Neutrophil (primary cell): ENCODE results near the gene ATP2B3.

Experiments used
- H3K27ac ChIP-seq: fragments of 200-600 bp; sonication (generic); 2 replicates; pipeline ENCODE4 v1.5.1; 2016; ENCODE audit warnings: mild to moderate bottlenecking, moderate library complexity
- H3K27me3 ChIP-seq: fragments of 200-600 bp; sonication (generic); 2 replicates; pipeline ENCODE4 v1.6.0; 2016; ENCODE audit warnings: mild to moderate bottlenecking
- H3K36me3 ChIP-seq: fragments of 200-600 bp; sonication (generic); 2 replicates; pipeline ENCODE4 v1.5.1; 2017
- H3K4me1 ChIP-seq, 2 experiments: fragments of 200-600 bp in 1 of 2; sonication (generic) in 1 of 2; 1 replicate in 1 of 2; 2 replicates in 1 of 2; pipeline versions ENCODE4 v1.5.1 to v1.6.1; 2013 to 2016; ENCODE audit warnings: low read depth in 1 of 2, low read length in 1 of 2, mild to moderate bottlenecking in 1 of 2, moderate library complexity in 1 of 2; ENCODE audit not compliant: control insufficient read depth in 1 of 2, insufficient read depth in 1 of 2
- H3K4me3 ChIP-seq, 2 experiments: fragments of 200-600 bp in 1 of 2; sonication (generic) in 1 of 2; 1 replicate in 1 of 2; 2 replicates in 1 of 2; pipeline ENCODE4 v1.5.1; 2013 to 2016; ENCODE audit warnings: low read depth in 1 of 2, low read length in 1 of 2, mild to moderate bottlenecking in 1 of 2, moderate library complexity in 1 of 2
- H3K9me3 ChIP-seq: fragments of 200-600 bp; sonication (generic); 2 replicates; pipeline ENCODE4 v1.5.1; 2016
- TF ChIP-seq, protein P1 (sequence below): fragments of 200-600 bp; sonication (generic); IDR thresholded peaks from 2 replicates; pipeline ENCODE4 v1.5.1; 2016; ENCODE audit warnings: antibody characterized with exemption

Gene ATP2B3

DNA sequence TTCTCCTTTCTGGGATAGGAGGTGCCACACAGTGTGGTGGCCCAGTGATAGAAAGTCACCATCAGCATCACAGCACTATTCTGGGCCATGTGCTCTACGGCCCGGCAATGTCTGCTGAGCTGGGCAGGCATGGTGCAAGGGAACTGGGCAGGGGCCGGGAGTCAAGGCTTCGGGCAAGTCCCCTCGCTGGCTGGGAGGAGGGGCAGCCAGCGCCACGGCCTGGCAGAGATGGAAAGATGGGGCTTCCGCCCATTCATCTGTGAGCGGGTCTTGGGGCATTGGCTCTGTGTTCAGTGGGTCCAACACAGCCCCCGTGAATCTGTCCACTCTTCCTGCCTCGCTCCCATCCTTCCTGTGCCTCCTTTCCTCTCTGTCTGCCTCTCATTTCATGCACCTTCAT lies 7.1 kb upstream of the ATP2B3 start:
- H3K4me3 ChIP-seq = no peak overlapping the region
- H3K27ac ChIP-seq = no peak overlapping the region
- TF ChIP-seq, protein P1, sequence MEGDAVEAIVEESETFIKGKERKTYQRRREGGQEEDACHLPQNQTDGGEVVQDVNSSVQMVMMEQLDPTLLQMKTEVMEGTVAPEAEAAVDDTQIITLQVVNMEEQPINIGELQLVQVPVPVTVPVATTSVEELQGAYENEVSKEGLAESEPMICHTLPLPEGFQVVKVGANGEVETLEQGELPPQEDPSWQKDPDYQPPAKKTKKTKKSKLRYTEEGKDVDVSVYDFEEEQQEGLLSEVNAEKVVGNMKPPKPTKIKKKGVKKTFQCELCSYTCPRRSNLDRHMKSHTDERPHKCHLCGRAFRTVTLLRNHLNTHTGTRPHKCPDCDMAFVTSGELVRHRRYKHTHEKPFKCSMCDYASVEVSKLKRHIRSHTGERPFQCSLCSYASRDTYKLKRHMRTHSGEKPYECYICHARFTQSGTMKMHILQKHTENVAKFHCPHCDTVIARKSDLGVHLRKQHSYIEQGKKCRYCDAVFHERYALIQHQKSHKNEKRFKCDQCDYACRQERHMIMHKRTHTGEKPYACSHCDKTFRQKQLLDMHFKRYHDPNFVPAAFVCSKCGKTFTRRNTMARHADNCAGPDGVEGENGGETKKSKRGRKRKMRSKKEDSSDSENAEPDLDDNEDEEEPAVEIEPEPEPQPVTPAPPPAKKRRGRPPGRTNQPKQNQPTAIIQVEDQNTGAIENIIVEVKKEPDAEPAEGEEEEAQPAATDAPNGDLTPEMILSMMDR = no peak
- no peaks in the 10 kb centered on the region for H3K36me3 ChIP-seq
- H3K9me3 ChIP-seq = no peaks in the 10 kb centered on the region
- no peaks in the 10 kb centered on the region for H3K4me1 ChIP-seq
- H3K27me3 ChIP-seq = peaks cover 2% of the 10 kb centered on the region

DNA sequence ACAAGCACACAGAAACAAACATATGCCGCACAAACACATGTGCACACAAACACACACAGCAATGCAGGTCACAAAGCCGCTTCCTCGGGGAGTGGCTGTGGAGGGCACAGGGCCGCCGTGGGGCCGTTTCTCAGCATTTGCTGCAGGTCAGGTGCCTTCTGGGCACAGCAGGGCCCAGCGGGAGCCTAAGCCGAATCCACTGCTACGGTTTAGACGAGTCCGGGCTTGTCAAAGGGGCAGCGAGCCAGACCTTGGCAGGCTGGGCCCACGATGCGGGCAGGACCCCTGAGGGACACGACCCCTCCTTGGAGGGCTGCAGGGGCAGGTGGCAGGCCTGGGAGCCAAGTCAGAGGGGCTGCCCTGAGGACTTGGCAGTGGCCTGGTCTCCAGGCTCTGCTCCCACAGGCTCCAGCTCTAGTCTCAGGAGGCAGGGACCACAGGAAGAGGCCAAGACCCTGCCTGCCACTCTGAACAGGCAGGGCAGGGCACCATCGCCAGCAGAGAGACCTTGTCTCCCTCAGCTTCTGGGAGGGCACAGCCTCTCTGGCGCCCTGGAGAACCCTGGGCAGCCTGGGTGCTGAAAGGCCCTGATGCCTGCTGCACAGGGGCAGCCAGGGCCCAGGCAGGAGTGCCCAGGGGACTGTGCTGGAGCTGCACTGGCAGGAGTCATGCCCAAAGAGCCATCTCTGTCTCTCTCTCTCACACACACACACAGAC lies 5.5 kb upstream of the ATP2B3 start:
- H3K4me1 ChIP-seq = no peaks in the 10 kb centered on the region
- H3K27ac ChIP-seq = no peak overlapping the region
- H3K9me3 ChIP-seq = no peaks in the 10 kb centered on the region
- H3K36me3 ChIP-seq = no peaks in the 10 kb centered on the region
- H3K27me3 ChIP-seq = peaks cover 17% of the 10 kb centered on the region
- no peak overlapping the region for H3K4me3 ChIP-seq
- TF ChIP-seq, protein P1 = no peak

DNA sequence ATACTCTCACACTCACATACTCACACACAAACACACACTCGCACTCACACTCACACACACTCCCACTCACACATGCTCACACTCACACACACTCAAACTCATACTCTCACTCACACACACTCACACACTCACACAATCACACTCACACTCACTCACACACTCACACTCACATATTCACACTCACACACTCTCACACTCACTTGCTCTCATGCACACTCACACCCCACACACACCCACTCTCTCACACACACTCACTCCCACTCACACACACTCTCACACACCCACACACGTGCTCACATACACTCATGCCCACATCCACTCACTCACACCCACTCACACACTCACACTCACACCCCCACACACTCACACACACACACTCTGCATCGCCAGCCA lies 4.9 kb upstream of the ATP2B3 start:
- Histone ChIP-seq H3K9me3 (no peaks in the 10 kb centered on the region), H3K4me3 (no peak overlapping the region), H3K4me1 (no peaks in the 10 kb centered on the region), H3K27me3 (peaks cover 23% of the 10 kb centered on the region), H3K27ac (no peak overlapping the region), H3K36me3 (no peaks in the 10 kb centered on the region)
- TF ChIP-seq, protein P1 = no peak

DNA sequence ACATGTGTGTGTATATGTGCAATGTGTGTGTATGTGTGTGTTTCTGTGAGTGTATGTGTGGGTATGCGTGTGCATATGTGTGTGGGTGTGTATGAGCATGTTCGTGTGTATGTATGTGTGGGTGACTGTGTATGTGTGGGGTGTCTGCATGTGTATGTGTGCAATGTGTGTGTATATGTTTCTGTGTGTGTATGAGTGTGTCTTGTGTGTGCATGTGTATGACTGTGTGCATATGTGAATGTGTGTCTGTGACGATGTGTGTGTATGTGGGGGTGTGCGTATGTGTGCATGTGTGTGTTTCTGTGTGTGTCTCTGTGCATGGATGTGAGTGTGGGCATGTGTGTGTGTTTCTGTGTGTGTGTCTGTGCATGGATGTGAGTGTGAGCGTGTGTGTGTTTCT lies 4.2 kb upstream of the ATP2B3 start:
- no peaks in the 10 kb centered on the region for H3K9me3 ChIP-seq
- H3K27ac ChIP-seq = no peak overlapping the region
- H3K4me3 ChIP-seq = no peak overlapping the region
- TF ChIP-seq, protein P1 = no peak
- no peaks in the 10 kb centered on the region for H3K4me1 ChIP-seq
- peaks cover 31% of the 10 kb centered on the region for H3K27me3 ChIP-seq
- H3K36me3 ChIP-seq = no peaks in the 10 kb centered on the region

DNA sequence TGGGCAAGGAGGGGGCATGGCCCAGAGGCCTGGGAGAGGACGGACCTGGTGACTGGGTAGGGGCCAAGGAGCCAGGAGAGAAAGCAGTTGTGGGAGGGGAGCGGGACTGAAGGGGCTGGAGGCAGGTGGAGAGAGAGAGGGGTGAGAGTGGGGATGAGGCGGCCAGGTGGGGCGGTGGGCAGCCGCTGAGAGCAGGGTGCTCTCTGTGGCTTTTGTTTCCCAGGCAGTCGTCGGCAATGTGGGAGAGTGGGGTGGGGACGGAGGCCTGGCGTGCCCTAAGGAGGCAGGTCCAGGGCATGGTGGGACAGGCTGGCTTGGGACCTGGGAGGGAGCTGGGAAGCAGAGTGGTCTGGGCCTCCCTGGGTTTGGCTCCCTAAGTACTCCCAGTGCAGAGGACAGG lies 3.2 kb upstream of the ATP2B3 start:
- Histone ChIP-seq H3K27ac (no peak overlapping the region), H3K9me3 (no peaks in the 10 kb centered on the region)

More for the DNA sequence above, 3.2 kb upstream of the ATP2B3 start:
- TF ChIP-seq, protein P1 = no peak
- Histone ChIP-seq H3K4me1 (no peaks in the 10 kb centered on the region), H3K27me3 (peaks cover 41% of the 10 kb centered on the region), H3K36me3 (no peaks in the 10 kb centered on the region), H3K4me3 (no peak overlapping the region)
